Dermis lymphatic vessel endothelial cell (primary cell): ENCODE data around the gene CLIC6. TPM values are rescaled to one million over a fixed set of nuclear protein-coding genes. Genes with fewer than 3 reads are reported as not detected.

Source experiments
- total RNA-seq: library from RNA; depleted of rRNA; stranded (reverse); fragments of >200 nt; gene quantifications from 2 replicates; pipeline ENCODE4 v1.2.1, GENCODE V29; 2014

Gene CLIC6
- total RNA-seq, result not detected in 2 replicates

GRCh38 chr21:34668803-34669148, at the start of gene CLIC6:
Gene CLIC6, plus strand, starts transcription at chr21:34668994. Its CDS starts 395 bp downstream, at chr21:34669389.

Other genes with a start within 250 kb of the CLIC6 start
- gene SMIM34, start 245.0 kb upstream of the CLIC6 start, total RNA-seq, result not detected in 2 replicates
- gene KCNE1, start 156.8 kb upstream of the CLIC6 start, total RNA-seq, result 0.11 and 0.26 TPM in 2 replicates
- gene RCAN1, start 53.9 kb upstream of the CLIC6 start, total RNA-seq, result 21.8 and 32.8 TPM in 2 replicates